Left ventricle myocardium inferior (tissue), 1 donor: Measurements from ENCODE around the gene GPC3. TPM values are rescaled to one million over a fixed set of nuclear protein-coding genes. Genes with fewer than 3 reads are reported as not detected.

Experiments
- DNase-seq: peaks from one replicate; pipeline ENCODE4 v3.0.0-alpha.2; 2020
- H3K27ac ChIP-seq: fragments of 200-600 bp; replicated peaks from 2 replicates; pipeline ENCODE4 v1.8.0; 2021
- H3K27me3 ChIP-seq: fragments of 200-600 bp; 2 replicates; pipeline ENCODE4 v1.8.0; 2021; ENCODE audit warnings: low read depth
- H3K36me3 ChIP-seq: fragments of 200-600 bp; 2 replicates; pipeline ENCODE4 v1.8.0; 2021
- H3K4me1 ChIP-seq: fragments of 200-600 bp; 2 replicates; pipeline ENCODE4 v1.8.0; 2021
- H3K4me3 ChIP-seq: fragments of 200-600 bp; 2 replicates; pipeline ENCODE4 v1.8.0; 2021; ENCODE audit warnings: mild to moderate bottlenecking, moderate library complexity
- H3K9me3 ChIP-seq: fragments of 200-600 bp; replicated peaks from 2 replicates; pipeline ENCODE4 v1.8.0; 2021
- CTCF ChIP-seq: fragments of 200-600 bp; IDR thresholded peaks from 2 replicates; pipeline ENCODE4 v1.8.0; 2021; ENCODE audit warnings: antibody characterized with exemption, mild to moderate bottlenecking, borderline replicate concordance
- intact Hi-C: fragments of 100-400 bp; cut with micrococcal nuclease; formaldehyde crosslinking; loops from one replicate; pipeline ENCODE4 v1.11.0; 2022
- total RNA-seq: library from RNA; stranded (reverse); fragmentation: NEBNext Ultra II Directional; extraction: Animal tissue kit (Norgen Biotek cat#: 25700); gene quantifications from one replicate; pipeline ENCODE4 v1.2.1, GENCODE V29; 2021
- donor health status: DM: no; HTN: yes; CAD: no; lungs with severe emphysema.

GPC3 gene
- total RNA-seq, 1 donor from 2014 or later: 5.4 TPM

DNA sequence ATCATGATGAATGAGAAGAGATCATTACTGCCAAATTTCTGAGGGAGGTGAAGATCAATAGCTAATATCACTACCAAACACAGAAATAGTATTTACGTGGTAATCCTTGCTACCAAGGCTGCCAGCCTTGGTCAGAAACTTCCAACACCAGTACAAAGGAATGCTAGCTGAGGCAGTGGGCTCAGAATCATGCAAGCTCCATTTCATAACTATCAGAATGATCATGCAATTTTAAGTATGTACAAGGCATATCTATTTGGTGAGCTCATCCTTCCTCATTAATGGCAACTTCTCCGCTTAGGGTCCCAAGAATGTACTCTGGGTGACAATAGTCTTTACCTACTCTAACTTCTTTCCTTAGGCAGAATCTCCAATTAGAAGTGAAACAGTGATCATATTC is 135.0 kb downstream of the GPC3 start:
- no peaks in the 10 kb centered on the region for H3K36me3 ChIP-seq
- H3K4me3 ChIP-seq: no peak overlapping the region
- intact Hi-C loops: no loop called here
- H3K4me1 ChIP-seq: no peaks in the 10 kb centered on the region
- H3K9me3 ChIP-seq: no peaks in the 10 kb centered on the region
- no peak for DNase-seq
- no peak overlapping the region for H3K27ac ChIP-seq
- H3K27me3 ChIP-seq: no peaks in the 10 kb centered on the region
- no peak for TF ChIP-seq CTCF

- no peak for DNase-seq
- no peak for TF ChIP-seq CTCF
- H3K9me3 ChIP-seq: no peaks in the 10 kb centered on the region
- intact Hi-C loops: no loop called here
- H3K4me3 ChIP-seq: no peak overlapping the region
- no peaks in the 10 kb centered on the region for H3K27me3 ChIP-seq
- H3K4me1 ChIP-seq: no peaks in the 10 kb centered on the region
- no peak overlapping the region for H3K27ac ChIP-seq
- H3K36me3 ChIP-seq: no peaks in the 10 kb centered on the region
Observed at GRCh38 chrX:133849676-133850075, 135.7 kb downstream of the GPC3 start.

DNA sequence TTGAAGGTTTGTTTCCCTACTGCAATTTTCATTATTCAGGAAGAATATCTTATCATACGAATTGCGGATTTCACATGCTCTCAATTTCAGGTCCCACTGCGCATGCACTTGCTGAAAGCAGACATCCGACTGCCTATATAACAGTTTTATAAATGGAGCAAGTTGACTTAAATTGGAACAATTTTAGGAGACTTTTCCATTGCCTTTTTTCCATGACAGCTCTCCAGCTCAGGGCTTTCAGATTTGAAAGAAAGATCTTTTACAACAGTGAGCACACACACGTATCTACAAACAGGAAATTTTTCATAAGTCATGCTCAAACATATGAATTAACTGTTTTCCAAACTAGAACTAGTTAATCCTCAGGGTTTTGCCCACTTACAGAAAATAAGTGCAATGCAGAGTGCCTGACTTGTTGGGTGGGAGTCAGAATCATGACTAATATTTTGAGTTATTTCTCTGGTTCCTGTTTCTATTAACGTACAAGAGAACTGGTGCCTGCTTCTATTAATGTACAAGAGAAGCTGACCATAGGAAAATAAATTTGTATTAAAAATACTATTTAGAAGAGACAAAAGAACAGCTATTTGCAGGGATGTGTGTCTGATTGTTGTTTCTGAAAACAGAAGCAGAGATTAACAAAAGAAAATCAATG is 137.9 kb downstream of the GPC3 start:
- intact Hi-C loops: no loop called here
- H3K4me1 ChIP-seq: no peaks in the 10 kb centered on the region

GRCh38 chrX:133846311-133846710 is 139.1 kb downstream of the GPC3 start:
- DNase-seq: no peak
- intact Hi-C loops: no loop called here

More for the DNA sequence above, 137.9 kb downstream of the GPC3 start:
- H3K27me3 ChIP-seq: no peaks in the 10 kb centered on the region
- H3K4me3 ChIP-seq: no peak overlapping the region
- H3K9me3 ChIP-seq: no peaks in the 10 kb centered on the region
- no peak for DNase-seq
- H3K27ac ChIP-seq: no peak overlapping the region
- TF ChIP-seq CTCF: no peak
- no peaks in the 10 kb centered on the region for H3K36me3 ChIP-seq

DNA sequence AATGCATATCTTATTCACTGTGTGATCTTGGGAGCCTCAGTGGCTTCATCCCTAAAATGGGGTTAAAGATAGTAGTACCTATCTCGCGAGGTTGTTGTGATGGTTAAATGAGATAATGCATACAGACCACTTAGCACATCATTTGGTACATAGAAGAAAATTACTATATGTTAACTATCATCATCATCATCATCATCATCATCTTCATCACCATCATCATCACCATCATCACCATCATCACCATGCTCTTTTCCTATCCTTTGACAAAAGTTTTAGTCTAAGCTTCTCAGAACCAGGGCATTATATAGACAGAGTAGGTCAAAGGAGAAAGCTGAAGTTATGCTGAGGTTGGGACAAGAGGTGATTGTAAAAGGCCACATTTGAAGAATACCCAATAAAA is 145.0 kb downstream of the GPC3 start:
- Histone ChIP-seq H3K27ac (no peak overlapping the region), H3K36me3 (no peaks in the 10 kb centered on the region), H3K9me3 (no peaks in the 10 kb centered on the region), H3K4me3 (no peak overlapping the region), H3K4me1 (no peaks in the 10 kb centered on the region), H3K27me3 (no peaks in the 10 kb centered on the region)
- no peak for TF ChIP-seq CTCF
- intact Hi-C loops: no loop called here
- DNase-seq: no peak

More at GRCh38 chrX:133846311-133846710, 139.1 kb downstream of the GPC3 start:
- no peak overlapping the region for H3K4me3 ChIP-seq
- H3K4me1 ChIP-seq: no peaks in the 10 kb centered on the region
- H3K36me3 ChIP-seq: no peaks in the 10 kb centered on the region
- no peaks in the 10 kb centered on the region for H3K9me3 ChIP-seq
- H3K27me3 ChIP-seq: no peaks in the 10 kb centered on the region
- TF ChIP-seq CTCF: no peak
- H3K27ac ChIP-seq: no peak overlapping the region
